Left renal pelvis (tissue), 4 donors: ENCODE data around the gene CA11. TPM values are rescaled to one million over a fixed set of nuclear protein-coding genes. Genes with fewer than 3 reads are reported as not detected.
"Not testable (repeated sequence)": the region's sequence is repeated elsewhere in the genome, so short reads cannot be mapped to it uniquely, and the experiment has no call there.

Source experiments
- DNase-seq, 4 donors: peaks; one replicate each; pipeline ENCODE4 v3.0.0-alpha.2; 2013; ENCODE audit warnings: low read depth in 4 of 4, low spot score in 3 of 4
- polyA plus RNA-seq, 4 donors: library from polyadenylated mRNA; unstranded; fragments of 120-200 nt; gene quantifications; one replicate each; pipeline ENCODE4 v1.2.1, GENCODE V29; 2013; ENCODE audit not compliant: insufficient read length in 4 of 4

CA11 gene
- polyA plus RNA-seq, 4 donors = 18.2 to 58.7 (median 27.4) TPM

DNA sequence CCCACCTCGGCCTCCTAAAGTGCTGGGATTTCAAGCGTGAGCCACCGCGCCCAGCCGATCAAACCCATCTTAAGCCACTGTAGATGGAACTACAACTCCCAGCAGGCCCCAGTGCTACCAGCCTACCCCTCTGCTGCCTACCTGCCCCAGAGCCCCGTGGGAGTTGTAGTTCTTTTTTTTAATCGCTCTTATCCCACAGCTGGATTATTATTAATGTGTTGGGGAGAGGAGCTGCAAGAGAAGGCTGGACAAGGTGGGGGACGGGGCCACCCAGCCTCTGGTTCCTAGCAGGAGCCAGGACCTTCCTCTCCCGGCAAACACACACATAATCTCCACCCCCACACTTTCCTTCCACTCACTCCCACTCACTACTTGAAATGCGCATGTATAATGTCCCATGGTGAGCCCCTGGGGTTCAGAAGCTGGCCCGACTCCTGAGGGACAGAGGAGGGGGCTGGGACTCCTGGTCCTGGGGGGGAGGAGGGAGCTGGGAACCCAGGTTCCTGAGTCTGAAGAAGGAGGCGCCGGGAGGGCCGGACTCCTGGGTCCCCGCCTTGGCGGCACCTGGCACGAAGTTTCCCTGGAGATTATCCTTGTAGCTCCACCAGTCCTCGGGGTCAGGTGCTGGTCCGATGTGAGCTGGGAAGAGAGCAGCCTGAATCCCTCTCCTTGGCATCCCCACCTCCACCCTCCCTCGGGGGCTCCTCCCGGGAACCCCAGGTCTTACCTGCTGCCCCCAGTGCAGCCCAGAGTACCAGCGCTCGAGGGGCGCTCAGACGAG is 958 bp downstream of the CA11 start:
- peak in 1 of 4 donors; percentile 65 for DNase-seq

DNA sequence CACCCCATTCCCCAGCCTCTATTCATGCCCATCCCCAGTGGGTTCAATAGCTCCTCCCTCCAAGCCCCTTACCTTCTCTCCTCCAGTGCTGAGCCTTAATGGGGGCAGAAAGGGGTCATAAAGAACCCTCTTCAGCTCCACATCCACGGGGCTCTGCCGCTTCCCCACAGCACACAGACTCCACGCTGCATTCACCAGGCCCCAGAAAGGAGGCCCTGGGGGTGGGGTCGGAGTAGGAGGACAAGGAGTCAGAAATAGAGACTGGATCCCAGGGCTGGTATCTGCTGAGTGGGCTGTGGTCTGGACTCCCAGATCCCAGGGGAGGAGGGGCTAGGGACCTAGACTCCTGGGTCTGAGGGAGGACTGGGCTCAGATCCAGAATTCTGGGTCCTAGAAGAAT is 1.6 kb downstream of the CA11 start:
- no peak for DNase-seq

DNA sequence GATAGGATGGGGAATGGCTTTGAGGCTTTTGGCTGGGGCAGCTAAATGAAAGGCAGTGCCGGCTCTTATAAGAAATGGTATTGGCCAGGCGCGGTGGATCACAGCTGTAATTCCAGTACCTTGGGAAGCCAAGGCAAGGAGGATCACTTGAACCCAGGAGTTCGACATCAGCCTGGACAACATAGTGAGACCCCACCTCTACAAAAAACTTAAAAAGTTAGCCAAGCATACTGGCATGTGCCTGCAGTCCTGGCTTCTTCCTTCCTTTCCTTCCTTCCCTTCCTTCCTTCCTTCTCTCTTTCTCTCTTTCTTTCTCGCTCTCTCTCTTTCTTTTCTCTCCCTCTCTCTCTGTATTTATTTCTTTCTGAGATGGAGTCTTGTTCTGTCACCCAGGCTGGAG is 3.1 kb downstream of the CA11 start:
- no peak for DNase-seq

DNA sequence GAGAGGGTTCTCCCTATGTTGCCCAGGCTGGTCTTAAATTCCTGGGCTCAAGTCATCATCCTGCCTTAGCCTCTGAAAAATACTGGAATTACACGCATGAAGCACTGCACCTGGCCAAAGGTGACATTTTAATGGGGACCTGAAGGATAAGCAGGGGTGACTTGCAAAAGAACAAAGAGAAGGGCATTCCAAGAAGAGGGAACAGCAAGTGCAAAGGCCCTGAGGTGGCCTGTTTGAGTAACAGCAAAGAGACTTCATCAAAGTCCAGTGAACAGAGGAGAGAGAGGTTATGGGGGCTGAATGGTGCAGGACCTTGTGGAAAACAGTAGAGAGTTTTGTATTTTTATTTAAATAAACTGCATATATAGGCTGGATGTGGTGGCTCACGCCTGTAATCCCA is 4.1 kb downstream of the CA11 start:
- no peak for DNase-seq

DNA sequence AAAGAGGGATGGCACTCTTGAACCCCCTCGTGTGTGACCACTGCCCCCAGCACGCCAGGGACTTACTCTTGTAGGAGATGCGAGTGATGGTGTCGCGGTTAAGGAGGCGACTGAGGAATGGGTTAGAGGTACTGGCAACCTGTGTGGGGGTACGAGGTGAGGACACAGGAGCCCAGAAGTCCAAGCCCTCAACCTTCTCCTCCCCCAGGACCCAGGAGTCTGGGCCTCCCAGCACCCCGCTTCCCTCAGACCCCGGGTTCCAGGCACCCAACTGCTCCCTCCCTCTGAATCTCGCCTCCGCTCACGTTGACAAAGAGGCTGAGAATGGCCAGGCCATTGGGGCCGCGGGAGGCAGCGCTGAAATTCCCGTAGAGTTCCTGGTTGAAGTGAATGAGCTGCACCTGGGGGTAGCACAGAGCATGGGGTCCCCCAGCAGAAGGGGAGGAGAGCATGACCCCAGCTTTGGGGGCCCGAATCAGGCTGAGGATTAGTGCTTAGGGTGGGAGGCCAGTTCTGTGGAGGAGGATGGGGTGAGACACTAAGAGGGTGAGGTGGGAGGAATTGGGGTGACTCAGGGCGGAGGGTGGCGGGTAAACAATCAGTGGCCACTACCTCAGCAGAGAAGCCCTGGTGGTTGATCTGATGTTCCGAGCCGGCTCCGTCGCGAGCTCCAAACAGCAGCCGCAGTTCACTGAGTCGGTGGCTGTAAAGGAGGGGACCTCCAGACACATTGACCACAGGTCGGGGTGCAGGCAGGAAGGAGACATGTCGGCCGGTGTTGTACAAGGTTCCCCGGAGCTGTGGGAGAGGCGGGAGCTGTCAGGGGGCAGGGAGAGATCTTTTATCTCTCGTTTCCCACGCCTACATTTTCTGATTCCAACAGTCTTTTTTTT is 6.3 kb downstream of the CA11 start:
- DNase-seq = no peak

DNA sequence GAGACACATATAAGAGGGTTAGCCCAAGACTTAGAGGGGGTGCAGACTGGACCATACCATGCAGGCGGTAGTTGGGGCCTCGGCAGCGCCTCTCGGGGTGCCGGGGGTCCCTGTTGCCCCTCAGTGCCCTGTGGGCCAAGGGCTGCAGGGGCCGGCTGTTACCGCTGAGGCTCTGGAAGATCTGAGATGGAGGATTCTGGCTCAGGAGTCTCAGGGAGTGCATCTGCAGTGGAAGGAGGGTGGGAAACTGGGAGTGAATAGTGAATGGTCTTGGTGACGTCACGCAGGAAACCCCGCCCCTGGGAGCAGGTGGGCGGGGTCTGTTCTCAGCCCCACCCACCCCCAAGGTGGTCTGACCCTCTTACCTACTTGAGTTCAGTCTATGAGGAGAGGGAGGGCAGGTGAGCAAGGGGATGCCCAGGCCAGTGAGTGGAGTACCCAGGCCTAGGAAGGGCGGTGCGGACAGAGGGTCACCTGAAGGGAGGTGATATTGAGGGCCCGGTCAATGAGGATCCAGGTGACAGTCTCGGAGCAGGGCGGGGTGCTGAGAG is 7.1 kb downstream of the CA11 start:
- DNase-seq = no peak

DNA sequence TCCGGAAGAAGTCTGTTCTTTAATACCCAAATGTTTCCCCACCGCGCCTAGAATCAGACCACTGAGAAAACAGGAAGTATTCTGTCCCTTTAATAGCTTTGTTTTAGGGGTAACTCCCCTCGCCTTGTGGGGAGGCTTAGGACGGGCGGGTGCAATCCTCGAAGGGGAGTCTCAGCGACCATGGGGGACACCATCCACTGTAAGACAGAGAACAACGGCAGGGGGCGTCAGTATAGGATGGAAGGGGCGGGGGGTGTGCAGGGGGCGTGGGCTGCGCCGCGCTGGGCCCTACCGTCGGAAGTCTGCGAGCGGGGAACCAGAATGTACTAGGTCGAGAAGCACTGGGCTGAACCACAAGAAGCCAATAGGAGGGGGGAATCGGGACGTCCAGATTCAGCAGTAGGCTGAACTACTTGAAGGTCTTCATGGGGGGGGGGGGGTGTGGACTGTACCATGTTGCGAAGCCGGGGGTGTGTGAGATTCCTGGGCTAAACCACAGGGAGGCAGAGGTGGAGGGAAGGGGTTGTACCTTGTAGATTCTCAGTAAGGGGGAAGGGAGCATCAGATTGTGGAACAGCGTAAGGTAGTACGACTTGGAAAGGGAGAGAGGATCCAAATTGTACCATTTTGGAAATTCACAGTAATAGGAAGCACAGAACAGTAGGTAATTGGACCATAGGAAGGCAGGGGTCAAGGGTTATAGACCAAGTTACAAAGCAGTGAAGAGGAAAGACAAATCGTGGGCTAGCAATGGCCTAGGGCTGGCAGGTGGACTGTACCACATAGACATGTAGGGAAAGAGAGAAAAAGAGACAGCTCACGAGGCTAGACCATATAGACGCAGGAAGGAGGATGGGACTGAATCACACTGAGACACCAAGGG is 7.8 kb downstream of the CA11 start:
- DNase-seq = peak in 3 of 4 donors; percentile 85 to 93 (median 86)

DNA sequence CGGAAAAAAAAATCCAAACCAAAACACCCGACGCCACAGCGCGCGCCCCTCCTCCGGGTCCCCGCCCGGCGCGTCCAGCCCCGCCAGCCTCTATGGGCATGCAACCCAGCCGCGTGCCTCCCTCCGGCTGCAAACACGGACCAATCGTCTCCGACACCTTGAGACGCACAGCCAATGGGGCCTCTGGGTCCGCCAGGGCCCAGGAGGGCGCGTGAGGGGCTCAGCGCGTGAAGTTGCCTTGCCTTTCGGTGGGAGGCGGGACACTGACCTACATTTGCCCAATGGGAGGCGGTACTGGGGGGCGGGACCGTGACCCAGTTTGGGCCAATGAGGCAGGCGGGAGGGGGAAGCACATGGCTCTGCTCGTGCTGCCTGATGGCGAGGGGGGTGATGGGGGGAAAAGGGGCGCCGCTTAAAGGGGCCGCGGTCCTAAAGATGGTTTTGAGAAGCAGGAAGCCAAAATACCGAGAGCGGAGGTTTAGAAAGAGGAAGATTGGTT is 8.5 kb downstream of the CA11 start:
- peak; percentile 96 to 98 (median 98) for DNase-seq

DNA sequence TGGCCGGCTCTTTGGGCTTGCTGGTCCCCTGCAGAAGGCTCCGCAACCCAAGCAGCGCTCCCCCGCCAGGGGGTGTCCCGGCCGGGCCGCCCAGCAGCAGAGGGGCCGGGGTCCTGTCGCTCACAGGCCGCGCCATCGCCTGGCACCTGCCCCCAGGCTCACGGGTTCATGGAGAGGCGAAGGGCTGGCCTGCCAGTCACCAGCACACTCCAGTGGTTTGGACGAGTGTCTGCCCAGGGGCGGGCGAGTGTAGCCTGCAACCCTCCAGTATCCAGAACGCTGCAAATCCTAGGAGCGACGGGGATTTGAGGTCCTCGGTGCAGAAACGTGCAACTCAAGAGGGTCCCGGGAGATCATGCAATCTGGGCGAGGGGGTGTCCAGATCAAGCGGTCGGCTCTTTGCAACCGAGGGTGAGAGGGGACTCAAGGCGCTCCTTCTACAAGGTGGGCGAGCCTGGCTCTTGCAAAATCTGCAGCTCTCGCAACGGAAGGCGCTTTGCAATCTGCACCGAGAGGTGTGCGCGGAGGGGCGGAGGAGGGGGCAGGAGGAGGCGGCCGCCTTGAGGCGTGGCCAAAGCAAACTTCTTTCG is 9.0 kb downstream of the CA11 start, which contains the start of gene DBP:
Gene DBP, minus strand, starts transcription at position 521 of the 590 bp plus-strand sequence. Its CDS starts 385 bp downstream, at position 136.
- DNase-seq = no peak

DNA sequence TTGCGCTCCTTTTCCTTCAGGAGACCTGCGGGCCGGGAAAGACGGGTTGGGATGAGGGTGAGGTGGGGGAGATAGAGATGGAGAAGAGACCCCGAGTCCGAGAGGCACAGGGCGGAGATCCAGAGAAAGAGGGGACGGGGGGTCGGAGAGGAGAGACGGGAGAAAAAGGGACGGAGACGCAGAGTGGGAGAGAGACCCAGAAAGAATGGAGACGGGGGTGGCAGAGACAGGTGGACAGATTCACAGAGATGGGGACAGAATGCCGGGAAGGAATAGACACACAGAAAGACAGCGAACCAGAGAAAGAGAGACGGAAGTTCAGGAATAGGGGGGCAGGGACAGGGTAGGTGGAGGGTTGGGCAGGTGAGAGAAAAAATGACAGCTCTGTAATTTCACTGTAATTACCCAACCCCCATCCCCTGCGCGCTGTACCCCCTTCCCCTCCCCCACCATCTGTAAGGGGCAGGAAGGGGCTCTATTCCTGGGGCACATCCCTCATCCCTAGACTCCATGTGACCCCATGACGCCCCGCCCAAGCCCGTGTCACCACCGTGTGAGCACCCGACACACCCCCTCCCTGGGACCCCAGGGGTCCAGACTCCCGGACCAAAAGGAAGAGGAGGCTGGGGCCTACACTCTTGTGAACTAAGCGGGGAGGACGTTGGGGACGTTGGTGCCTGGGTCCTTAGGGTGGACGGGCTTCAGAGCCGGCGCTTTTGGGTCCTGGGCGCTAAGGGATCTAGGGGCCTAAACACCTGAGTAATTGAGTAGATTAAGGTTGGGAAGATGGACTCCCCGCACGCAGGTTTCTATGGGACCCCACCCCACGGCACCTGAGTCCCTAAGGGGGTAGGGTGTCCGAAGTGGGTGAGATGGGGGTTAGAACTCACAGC is 9.8 kb downstream of the CA11 start:
- DNase-seq = no peak

DNA sequence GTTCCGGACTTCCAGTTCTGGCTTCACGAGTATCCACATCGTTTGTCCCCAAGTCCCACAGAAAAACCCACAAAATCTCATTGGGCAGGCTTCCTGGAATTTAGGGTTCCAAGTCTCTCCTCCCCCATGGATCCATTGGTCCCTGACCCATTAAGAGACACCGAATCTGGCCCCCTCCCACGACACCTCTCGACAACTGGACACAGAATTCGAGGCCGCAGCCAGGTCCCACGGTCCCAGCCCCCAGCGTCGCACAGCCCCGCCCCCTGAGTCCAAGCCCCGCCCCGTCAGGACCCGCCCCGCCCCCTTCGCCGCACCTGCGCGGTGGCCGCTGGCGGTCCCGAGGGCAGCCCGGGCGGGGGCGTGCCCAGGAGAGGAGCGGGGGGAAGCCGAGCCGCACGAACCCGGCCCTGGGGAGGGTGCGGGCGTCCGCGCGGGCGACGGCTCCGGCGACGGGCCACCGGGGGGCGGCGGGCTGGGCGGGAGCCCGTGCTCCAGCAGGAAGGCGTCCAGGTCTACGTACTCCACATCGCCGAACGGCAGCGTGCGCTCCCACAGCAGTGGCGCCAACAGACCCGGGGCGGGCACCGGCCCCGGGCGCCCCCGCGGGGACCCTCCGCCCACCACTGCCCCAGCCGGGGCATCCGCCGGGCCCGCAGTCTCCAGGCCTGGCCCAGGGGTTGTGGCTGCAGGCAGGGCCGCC is 10.6 kb downstream of the CA11 start:
- no peak for DNase-seq

DNA sequence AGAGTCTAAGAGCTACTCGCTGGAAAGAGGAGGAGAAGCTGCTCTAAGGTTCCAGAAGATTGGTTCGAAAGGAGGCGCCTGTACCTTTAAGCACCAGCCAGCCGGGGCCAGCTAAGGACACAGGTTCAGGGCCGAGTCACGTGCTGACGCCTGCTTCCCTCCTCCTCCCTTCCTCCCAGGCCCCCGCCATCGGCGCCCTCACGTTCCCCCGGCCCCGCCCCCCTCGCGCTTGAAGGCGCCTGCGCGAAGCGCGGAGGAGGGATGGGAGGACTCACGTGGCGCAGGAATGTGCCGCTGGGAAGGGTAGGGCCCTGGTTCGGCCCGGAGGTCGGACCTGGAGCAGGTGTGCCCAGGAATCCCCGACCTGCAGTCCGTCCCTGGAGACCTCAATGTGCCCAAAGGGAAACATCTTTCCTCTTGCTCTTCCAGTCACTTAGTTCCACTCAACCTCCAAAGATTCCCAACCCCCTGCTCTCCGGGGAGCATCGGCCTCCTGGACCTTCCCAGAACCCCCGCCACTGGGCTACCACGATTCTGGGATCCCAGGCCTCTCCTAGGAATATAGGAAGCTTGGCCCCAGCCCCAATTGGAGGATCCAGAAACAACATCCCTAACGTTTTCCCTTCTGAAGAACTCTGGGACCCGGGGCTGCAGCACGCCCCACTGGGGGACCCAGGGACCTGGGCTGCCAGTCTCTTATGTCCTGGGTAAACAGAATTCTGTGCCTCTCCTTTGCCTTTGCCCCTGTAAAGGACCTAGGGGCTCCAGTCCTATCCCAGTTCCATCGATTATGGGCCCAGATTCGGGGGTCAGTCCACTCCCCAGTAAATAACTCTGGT is 11.3 kb downstream of the CA11 start:
- DNase-seq = peak; percentile 87 to 96 (median 94)

DNA sequence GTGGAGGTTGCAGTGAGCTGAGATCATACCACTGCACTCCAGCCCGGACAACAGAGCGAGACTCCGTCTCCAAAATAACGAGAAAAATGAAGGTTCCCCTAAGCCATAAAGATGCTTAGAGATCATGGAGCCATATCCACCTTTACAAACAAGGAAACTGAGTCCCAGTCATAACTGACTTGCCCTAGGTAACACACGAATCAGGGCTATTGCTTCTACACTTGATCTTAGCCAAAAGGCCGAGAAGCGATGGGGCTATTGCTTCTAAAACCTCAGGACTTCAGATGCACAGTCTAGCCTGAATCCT is 12.0 kb downstream of the CA11 start:
- no peak for DNase-seq

DNA sequence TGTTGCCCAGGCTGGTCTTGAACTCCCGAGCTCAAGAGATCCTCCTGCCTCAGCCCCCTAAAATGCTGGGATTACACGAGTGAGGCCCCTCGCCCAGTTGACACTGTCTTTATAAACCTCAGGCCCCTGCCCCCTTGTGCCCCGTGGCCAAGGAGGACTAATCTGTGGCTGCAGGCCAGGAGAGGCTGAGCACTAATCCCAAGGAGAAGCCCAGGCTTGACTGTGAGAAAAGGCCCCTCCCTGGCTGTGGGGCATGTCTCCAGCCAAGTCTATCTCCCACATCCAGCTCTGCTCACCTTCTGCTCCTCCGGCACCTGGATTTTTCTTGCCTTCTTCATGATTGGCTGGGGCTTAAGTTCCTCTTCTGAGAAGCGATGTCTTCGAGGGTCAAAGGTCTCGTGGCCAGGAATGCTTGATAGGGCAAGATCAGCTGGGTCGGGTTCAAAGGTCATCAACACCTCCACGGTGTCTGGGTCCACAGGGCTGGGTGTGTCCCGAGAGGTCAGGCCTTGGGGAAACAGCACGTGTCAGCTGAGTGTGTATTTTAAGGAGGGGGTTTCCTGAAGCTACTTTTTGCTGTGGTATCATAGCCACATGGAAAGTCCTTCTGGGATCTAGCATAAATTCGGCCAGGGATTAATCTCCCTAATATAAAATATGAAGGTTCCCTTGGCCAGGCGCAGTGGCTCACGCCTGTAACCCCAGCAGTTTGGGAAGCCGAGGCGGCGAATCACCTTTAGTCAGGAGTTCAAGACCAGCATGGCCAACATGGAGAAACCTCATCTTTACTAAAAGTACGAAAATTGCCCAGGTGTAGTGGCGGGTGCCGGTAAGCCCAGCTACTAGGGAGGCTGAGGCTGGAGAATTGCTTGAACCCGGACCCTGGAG is 12.6 kb downstream of the CA11 start:
- no peak for DNase-seq

DNA sequence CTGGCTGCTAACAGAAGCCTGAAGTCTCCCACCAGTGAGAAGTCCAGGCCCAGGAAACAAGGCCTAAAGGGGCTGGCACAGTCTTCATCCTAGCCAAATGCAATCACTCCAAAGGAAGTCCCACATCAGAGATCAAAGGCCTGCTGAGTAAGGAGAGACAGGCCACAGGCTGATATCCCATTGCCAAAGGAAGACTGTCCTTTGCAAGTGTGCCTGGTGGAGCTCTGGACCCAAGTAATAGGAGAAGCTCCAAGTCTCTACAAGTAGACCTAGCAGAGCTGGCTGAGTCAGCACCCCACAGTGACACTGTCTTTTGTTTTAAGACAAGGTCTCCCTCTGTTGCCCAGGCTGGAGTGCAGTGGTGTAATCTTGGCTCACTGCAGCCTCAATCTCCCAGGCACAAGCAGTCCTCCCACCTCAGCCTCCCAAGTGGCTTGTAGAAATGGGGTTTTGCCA is 13.3 kb downstream of the CA11 start:
- no peak for DNase-seq

DNA sequence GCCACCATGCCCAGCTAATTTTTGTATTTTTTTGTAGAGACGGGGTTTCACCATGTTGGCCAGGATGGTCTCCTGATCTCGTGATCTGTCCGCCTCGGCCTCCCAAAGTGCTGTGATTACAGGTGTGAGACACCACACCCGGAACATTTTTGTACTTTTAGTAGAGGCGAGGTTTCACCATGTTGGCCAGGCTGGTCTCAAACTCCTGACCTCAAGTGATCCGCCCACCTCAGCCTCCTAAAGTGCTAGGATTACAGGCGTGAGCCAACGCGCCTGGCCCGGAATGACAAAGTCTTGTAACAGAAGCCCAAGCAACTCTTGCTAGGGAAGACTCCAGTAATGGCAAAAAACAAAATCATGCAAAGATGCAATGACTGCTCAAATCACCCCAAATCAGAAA is 13.7 kb downstream of the CA11 start:
- not testable (repeated sequence) for DNase-seq
